ENCODE results near the gene ODAD4.

DNA sequence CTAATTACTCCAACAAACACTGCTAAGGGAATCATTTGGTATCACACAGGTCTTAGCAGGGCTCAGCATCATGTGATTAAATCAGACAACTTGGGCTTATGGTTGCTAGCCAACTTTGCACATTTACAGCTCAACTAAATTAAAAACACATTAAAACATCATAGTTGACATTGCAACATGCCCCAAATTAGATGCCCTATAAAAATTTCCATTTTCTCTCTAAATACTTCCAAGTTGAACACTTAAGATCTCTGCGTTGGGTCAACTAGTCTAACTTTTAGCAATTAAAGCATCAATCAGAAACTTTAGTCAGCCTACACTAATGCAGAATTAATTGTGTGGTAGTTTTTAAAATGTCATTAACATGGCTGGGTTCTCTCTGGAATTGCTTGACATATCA, 74.7 kb downstream of the ODAD4 start:
- TF ChIP-seq OSR1 (CRISPR knock-in tag; IDR thresholded peaks at IDR 0.05), result no peak
- no peak for TF ChIP-seq PPARA (CRISPR knock-in tag; IDR thresholded peaks at IDR 0.05; ENCODE audit: borderline replicate concordance)
- TF ChIP-seq RARB (CRISPR knock-in tag; IDR thresholded peaks at IDR 0.05), result no peak
- no peak for TF ChIP-seq ESRRG (CRISPR knock-in tag; IDR thresholded peaks at IDR 0.05)
- TF ChIP-seq, protein P1, sequence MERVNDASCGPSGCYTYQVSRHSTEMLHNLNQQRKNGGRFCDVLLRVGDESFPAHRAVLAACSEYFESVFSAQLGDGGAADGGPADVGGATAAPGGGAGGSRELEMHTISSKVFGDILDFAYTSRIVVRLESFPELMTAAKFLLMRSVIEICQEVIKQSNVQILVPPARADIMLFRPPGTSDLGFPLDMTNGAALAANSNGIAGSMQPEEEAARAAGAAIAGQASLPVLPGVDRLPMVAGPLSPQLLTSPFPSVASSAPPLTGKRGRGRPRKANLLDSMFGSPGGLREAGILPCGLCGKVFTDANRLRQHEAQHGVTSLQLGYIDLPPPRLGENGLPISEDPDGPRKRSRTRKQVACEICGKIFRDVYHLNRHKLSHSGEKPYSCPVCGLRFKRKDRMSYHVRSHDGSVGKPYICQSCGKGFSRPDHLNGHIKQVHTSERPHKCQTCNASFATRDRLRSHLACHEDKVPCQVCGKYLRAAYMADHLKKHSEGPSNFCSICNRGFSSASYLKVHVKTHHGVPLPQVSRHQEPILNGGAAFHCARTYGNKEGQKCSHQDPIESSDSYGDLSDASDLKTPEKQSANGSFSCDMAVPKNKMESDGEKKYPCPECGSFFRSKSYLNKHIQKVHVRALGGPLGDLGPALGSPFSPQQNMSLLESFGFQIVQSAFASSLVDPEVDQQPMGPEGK (CRISPR knock-in tag; IDR thresholded peaks at IDR 0.05; ENCODE audit: borderline replicate concordance), result no peak
- TF ChIP-seq ZNF565 (CRISPR knock-in tag; conservative IDR thresholded peaks at IDR 0.05; ENCODE audit: low read depth), result no peak
- no peak for TF ChIP-seq SNAI2 (CRISPR knock-in tag; IDR thresholded peaks at IDR 0.05)
- no peak for TF ChIP-seq ZNF70 (CRISPR knock-in tag; IDR thresholded peaks at IDR 0.05)
- TF ChIP-seq, protein P2, sequence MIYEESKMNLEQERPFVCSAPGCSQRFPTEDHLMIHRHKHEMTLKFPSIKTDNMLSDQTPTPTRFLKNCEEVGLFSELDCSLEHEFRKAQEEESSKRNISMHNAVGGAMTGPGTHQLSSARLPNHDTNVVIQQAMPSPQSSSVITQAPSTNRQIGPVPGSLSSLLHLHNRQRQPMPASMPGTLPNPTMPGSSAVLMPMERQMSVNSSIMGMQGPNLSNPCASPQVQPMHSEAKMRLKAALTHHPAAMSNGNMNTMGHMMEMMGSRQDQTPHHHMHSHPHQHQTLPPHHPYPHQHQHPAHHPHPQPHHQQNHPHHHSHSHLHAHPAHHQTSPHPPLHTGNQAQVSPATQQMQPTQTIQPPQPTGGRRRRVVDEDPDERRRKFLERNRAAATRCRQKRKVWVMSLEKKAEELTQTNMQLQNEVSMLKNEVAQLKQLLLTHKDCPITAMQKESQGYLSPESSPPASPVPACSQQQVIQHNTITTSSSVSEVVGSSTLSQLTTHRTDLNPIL (CRISPR knock-in tag; IDR thresholded peaks at IDR 0.05; ENCODE audit: low read depth), result no peak
- TF ChIP-seq, protein P3, sequence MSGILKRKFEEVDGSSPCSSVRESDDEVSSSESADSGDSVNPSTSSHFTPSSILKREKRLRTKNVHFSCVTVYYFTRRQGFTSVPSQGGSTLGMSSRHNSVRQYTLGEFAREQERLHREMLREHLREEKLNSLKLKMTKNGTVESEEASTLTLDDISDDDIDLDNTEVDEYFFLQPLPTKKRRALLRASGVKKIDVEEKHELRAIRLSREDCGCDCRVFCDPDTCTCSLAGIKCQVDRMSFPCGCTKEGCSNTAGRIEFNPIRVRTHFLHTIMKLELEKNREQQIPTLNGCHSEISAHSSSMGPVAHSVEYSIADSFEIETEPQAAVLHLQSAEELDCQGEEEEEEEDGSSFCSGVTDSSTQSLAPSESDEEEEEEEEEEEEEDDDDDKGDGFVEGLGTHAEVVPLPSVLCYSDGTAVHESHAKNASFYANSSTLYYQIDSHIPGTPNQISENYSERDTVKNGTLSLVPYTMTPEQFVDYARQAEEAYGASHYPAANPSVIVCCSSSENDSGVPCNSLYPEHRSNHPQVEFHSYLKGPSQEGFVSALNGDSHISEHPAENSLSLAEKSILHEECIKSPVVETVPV (CRISPR knock-in tag; IDR thresholded peaks at IDR 0.05), result no peak
